VCaP (cell line): ENCODE results near the gene NOC4L.

Experiments
- H3K27ac ChIP-seq: fragments of 450-650 bp; 2 replicates; pipeline ENCODE4 v1.5.1; 2017
- CTCF ChIP-seq: fragments of 450-650 bp; conservative IDR thresholded peaks from 2 replicates; pipeline ENCODE4 v1.5.1; 2017; ENCODE audit warnings: mild to moderate bottlenecking, moderate library complexity

The NOC4L gene

GRCh38 chr12:132156573-132157325 is 12.5 kb downstream of the NOC4L start:
- TF ChIP-seq CTCF: no peak
- H3K27ac ChIP-seq: no peak overlapping the region

GRCh38 chr12:132157733-132158409 is 13.6 kb downstream of the NOC4L start:
- H3K27ac ChIP-seq: no peak overlapping the region
- no peak for TF ChIP-seq CTCF

GRCh38 chr12:132158677-132159554 is 14.7 kb downstream of the NOC4L start:
- TF ChIP-seq CTCF: no peak
- H3K27ac ChIP-seq: no peak overlapping the region

GRCh38 chr12:132159555-132160003 is 15.3 kb downstream of the NOC4L start:
- TF ChIP-seq CTCF: no peak
- H3K27ac ChIP-seq: no peak overlapping the region

- no peak overlapping the region for H3K27ac ChIP-seq
Observed at GRCh38 chr12:132160016-132160415, 15.8 kb downstream of the NOC4L start.

GRCh38 chr12:132160601-132161035 is 16.4 kb downstream of the NOC4L start:
- no peak overlapping the region for H3K27ac ChIP-seq
- no peak for TF ChIP-seq CTCF

More at GRCh38 chr12:132160016-132160415, 15.8 kb downstream of the NOC4L start:
- TF ChIP-seq CTCF: no peak
